HepG2 (cell line): Measurements from ENCODE around the gene DCTN2. TPM values are rescaled to one million over a fixed set of nuclear protein-coding genes. Genes with fewer than 3 reads are reported as not detected.

Source experiments
- ARHGAP35 ChIP-seq: sonication (generic); formaldehyde crosslinking; IDR thresholded peaks from 2 replicates; pipeline ENCODE4 v1.9.0; 2022; ENCODE audit warnings: mild to moderate bottlenecking, inconsistent platforms, moderate library complexity, missing genetic modification reagents, borderline replicate concordance
- ASH2L ChIP-seq: fragments of 300-600, 200-600 bp; sonication (generic); IDR thresholded peaks from 2 replicates; pipeline ENCODE4 v1.7.0; 2017; ENCODE audit warnings: low read depth, mild to moderate bottlenecking, moderate library complexity, mixed read lengths, low read length; ENCODE audit not compliant: insufficient read length
- FOSL2 ChIP-seq: sonication (generic); formaldehyde crosslinking; IDR thresholded peaks from 2 replicates; pipeline ENCODE4 v1.4.0; 2020; ENCODE audit warnings: missing genetic modification reagents
- KDM5A ChIP-seq: fragments of 200-600 bp; sonication (generic); IDR thresholded peaks from 2 replicates; pipeline ENCODE4 v1.7.0; 2018; ENCODE audit warnings: antibody characterized with exemption, mild to moderate bottlenecking, low read length, borderline replicate concordance
- STAT5B ChIP-seq: sonication (generic); formaldehyde crosslinking; IDR thresholded peaks from 2 replicates; pipeline ENCODE4 v1.4.0; 2020; ENCODE audit warnings: missing genetic modification reagents
- YEATS2 ChIP-seq: sonication (generic); formaldehyde crosslinking; IDR thresholded peaks from 2 replicates; pipeline ENCODE4 v1.4.0; 2020; ENCODE audit warnings: missing genetic modification reagents, borderline replicate concordance
- ZNF333 ChIP-seq: sonication (generic); formaldehyde crosslinking; IDR thresholded peaks from 2 replicates; pipeline ENCODE4 v1.4.0; 2020; ENCODE audit warnings: mild to moderate bottlenecking, missing genetic modification reagents, borderline replicate concordance
- ZNF337 ChIP-seq: sonication (generic); formaldehyde crosslinking; IDR thresholded peaks from 2 replicates; pipeline ENCODE4 v1.5.1; 2020; ENCODE audit warnings: missing genetic modification reagents, low read depth, mild to moderate bottlenecking, borderline replicate concordance
- ZNF34 ChIP-seq: sonication (generic); formaldehyde crosslinking; IDR thresholded peaks from 2 replicates; pipeline ENCODE4 v1.4.0; 2020; ENCODE audit warnings: mild to moderate bottlenecking, missing genetic modification reagents, borderline replicate concordance
- ZNF350 ChIP-seq: sonication (generic); formaldehyde crosslinking; IDR thresholded peaks from 2 replicates; pipeline ENCODE4 v1.4.0; 2020; ENCODE audit warnings: mild to moderate bottlenecking, low read depth, missing genetic modification reagents, borderline replicate concordance
- ZNF678 ChIP-seq: sonication (generic); formaldehyde crosslinking; IDR thresholded peaks from 2 replicates; pipeline ENCODE4 v1.4.0; 2020; ENCODE audit warnings: mild to moderate bottlenecking, missing genetic modification reagents
- ZNF749 ChIP-seq: sonication (generic); formaldehyde crosslinking; IDR thresholded peaks from 2 replicates; pipeline ENCODE4 v1.8.0; 2022; ENCODE audit warnings: mild to moderate bottlenecking, missing genetic modification reagents, moderate library complexity, borderline replicate concordance
- ZNF768 ChIP-seq: sonication (generic); formaldehyde crosslinking; IDR thresholded peaks from 2 replicates; pipeline ENCODE4 v1.4.0; 2020; ENCODE audit warnings: missing genetic modification reagents
- ZNF83 ChIP-seq: sonication (generic); formaldehyde crosslinking; IDR thresholded peaks from 2 replicates; pipeline ENCODE4 v1.4.0; 2020; ENCODE audit warnings: missing genetic modification reagents, mild to moderate bottlenecking, borderline replicate concordance
- ZSCAN9 ChIP-seq: IDR thresholded peaks from 2 replicates; pipeline ENCODE4 v1.6.1; 2016; ENCODE audit warnings: borderline replicate concordance
- polyA plus RNA-seq, 8 experiments: library from polyadenylated mRNA; depleted of rRNA in 3 of 8; stranded (reverse) in 7 of 8; unstranded in 1 of 8; fragments of >200 nt; fragmentation: Illumina TruSeq in 4 of 8; extraction: Trizol in 4 of 8; gene quantifications; 2 replicates each; pipeline versions ENCODE4 v1.2.1 to v1.2.3, GENCODE V29; 2011 to 2016; ENCODE audit warnings: low read depth in 4 of 8, missing spikeins in 1 of 8, mixed read lengths in 1 of 8; ENCODE audit not compliant: insufficient read depth in 1 of 8
- total RNA-seq, 5 experiments: library from RNA; depleted of rRNA; stranded (reverse); fragments of >200 nt; fragmentation: Illumina TruSeq; extraction: Trizol; gene quantifications; 2 replicates each; pipeline ENCODE4 v1.2.3, GENCODE V29; 2016; ENCODE audit warnings: low read depth in 1 of 5
- TF ChIP-seq, protein P1 (sequence below): IDR thresholded peaks from 2 replicates; pipeline ENCODE4 v1.6.1; 2016; ENCODE audit warnings: low read depth
- TF ChIP-seq, protein P2 (sequence below): sonication (generic); formaldehyde crosslinking; IDR thresholded peaks from 2 replicates; pipeline ENCODE4 v1.4.0; 2020; ENCODE audit warnings: missing genetic modification reagents
- TF ChIP-seq, protein P3 (sequence below): sonication (generic); formaldehyde crosslinking; IDR thresholded peaks from 2 replicates; pipeline ENCODE4 v1.4.0; 2020; ENCODE audit warnings: mild to moderate bottlenecking, missing genetic modification reagents
- TF ChIP-seq, protein P4 (sequence below): sonication (generic); formaldehyde crosslinking; IDR thresholded peaks from 2 replicates; pipeline ENCODE4 v1.4.0; 2020; ENCODE audit warnings: mild to moderate bottlenecking, missing genetic modification reagents

Gene DCTN2
- total and polyA plus RNA-seq, 2 of the 13 experiments (the other 11 are each of a cell fraction or from before 2014, with no cell fraction given), result 72.0 to 77.4 TPM

DNA sequence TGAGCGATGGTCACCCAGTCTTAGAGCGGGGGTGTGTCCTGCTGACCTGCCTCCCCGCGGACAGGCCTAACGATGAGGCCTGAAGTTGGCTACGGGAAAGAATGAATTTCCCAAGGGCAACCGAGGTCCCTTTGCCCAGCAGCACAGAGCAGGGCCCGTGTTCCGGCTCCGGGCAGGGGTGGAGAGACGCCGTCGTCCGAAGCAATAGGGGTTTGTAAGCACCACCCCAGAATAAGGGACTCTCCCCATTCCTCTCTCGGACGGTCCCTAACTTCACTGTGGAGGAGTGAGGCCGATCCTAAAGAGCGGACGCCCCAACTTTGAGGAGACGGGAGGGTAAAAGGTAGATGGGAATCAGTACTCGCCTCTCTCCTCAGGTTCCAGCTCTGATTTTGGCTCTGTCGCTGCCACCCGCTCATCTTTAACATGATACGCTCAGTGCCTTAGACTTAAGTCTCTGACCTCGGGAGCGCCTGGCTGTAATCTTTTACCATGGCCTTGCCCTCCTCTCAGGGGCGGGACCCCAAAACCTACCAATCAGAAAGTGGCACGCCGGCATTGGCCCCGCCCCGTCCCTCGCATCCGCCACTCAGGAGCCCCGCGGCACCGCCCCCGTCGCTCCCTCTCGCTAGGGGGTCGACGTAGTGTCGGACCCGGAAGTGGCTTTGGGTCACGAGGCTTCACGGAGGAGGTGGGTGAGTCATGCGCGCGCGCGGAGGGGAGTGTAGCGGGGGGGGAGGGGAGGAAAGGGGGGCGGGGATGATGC lies 26.8 kb downstream of the DCTN2 start, which contains the start of gene DDIT3 (continued):
- TF ChIP-seq ZNF34 (CRISPR knock-in tag) (peak; percentile 69; the same call in 1 of the 2 replicates), ARHGAP35 (no peak), ZNF83 (CRISPR knock-in tag) (no peak), ZNF337 (CRISPR knock-in tag) (peak; percentile 71; the same call in 1 of the 2 replicates), YEATS2 (CRISPR knock-in tag) (no peak; the same call in 1 of the 2 replicates), FOSL2 (CRISPR knock-in tag) (peak; percentile 91), STAT5B (CRISPR knock-in tag) (no peak), ZNF749 (CRISPR knock-in tag) (no peak), KDM5A (0 out of 2 replicates have a peak, but pooled peaks have one; percentile 44), ZSCAN9 (CRISPR knock-in tag) (peak; percentile 58; the same call in 1 of the 2 replicates), ASH2L (peak; percentile 53), ZNF350 (CRISPR knock-in tag) (peak; percentile 15; the same call in 1 of the 2 replicates), ZNF768 (CRISPR knock-in tag) (peak; percentile 8; the same call in 1 of the 2 replicates), ZNF678 (0 out of 2 replicates have a peak, but pooled peaks have one; percentile 81), ZNF333 (CRISPR knock-in tag) (no peak)
- TF ChIP-seq, protein P1, sequence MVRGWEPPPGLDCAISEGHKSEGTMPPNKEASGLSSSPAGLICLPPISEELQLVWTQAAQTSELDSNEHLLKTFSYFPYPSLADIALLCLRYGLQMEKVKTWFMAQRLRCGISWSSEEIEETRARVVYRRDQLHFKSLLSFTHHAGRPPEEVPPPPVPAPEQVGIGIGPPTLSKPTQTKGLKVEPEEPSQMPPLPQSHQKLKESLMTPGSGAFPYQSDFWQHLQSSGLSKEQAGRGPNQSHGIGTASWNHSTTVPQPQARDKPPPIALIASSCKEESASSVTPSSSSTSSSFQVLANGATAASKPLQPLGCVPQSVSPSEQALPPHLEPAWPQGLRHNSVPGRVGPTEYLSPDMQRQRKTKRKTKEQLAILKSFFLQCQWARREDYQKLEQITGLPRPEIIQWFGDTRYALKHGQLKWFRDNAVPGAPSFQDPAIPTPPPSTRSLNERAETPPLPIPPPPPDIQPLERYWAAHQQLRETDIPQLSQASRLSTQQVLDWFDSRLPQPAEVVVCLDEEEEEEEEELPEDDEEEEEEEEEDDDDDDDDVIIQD (CRISPR knock-in tag), result peak; percentile 14; the same call in 1 of the 2 replicates
- TF ChIP-seq, protein P2, sequence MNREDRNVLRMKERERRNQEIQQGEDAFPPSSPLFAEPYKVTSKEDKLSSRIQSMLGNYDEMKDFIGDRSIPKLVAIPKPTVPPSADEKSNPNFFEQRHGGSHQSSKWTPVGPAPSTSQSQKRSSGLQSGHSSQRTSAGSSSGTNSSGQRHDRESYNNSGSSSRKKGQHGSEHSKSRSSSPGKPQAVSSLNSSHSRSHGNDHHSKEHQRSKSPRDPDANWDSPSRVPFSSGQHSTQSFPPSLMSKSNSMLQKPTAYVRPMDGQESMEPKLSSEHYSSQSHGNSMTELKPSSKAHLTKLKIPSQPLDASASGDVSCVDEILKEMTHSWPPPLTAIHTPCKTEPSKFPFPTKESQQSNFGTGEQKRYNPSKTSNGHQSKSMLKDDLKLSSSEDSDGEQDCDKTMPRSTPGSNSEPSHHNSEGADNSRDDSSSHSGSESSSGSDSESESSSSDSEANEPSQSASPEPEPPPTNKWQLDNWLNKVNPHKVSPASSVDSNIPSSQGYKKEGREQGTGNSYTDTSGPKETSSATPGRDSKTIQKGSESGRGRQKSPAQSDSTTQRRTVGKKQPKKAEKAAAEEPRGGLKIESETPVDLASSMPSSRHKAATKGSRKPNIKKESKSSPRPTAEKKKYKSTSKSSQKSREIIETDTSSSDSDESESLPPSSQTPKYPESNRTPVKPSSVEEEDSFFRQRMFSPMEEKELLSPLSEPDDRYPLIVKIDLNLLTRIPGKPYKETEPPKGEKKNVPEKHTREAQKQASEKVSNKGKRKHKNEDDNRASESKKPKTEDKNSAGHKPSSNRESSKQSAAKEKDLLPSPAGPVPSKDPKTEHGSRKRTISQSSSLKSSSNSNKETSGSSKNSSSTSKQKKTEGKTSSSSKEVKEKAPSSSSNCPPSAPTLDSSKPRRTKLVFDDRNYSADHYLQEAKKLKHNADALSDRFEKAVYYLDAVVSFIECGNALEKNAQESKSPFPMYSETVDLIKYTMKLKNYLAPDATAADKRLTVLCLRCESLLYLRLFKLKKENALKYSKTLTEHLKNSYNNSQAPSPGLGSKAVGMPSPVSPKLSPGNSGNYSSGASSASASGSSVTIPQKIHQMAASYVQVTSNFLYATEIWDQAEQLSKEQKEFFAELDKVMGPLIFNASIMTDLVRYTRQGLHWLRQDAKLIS (CRISPR knock-in tag), result 0 out of 2 replicates have a peak, but pooled peaks have one; percentile 69
- TF ChIP-seq, protein P3, sequence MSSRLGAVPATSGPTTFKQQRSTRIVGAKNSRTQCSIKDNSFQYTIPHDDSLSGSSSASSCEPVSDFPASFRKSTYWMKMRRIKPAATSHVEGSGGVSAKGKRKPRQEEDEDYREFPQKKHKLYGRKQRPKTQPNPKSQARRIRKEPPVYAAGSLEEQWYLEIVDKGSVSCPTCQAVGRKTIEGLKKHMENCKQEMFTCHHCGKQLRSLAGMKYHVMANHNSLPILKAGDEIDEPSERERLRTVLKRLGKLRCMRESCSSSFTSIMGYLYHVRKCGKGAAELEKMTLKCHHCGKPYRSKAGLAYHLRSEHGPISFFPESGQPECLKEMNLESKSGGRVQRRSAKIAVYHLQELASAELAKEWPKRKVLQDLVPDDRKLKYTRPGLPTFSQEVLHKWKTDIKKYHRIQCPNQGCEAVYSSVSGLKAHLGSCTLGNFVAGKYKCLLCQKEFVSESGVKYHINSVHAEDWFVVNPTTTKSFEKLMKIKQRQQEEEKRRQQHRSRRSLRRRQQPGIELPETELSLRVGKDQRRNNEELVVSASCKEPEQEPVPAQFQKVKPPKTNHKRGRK (CRISPR knock-in tag), result no peak
- TF ChIP-seq, protein P4, sequence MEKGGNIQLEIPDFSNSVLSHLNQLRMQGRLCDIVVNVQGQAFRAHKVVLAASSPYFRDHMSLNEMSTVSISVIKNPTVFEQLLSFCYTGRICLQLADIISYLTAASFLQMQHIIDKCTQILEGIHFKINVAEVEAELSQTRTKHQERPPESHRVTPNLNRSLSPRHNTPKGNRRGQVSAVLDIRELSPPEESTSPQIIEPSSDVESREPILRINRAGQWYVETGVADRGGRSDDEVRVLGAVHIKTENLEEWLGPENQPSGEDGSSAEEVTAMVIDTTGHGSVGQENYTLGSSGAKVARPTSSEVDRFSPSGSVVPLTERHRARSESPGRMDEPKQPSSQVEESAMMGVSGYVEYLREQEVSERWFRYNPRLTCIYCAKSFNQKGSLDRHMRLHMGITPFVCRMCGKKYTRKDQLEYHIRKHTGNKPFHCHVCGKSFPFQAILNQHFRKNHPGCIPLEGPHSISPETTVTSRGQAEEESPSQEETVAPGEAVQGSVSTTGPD (CRISPR knock-in tag), result no peak; the same call in 1 of the 2 replicates
